Common myeloid progenitor, CD34-positive (primary cell): Measurements from ENCODE around the gene GNAO1.

Source experiments
- CTCF ChIA-PET: fragments of 350-600 bp; sonication (Branson Sonifier 250); formaldehyde crosslinking; loops from one replicate; lab custom pipeline; 2021; ENCODE audit warnings: antibody characterized with exemption; lab: Charles Lee
- POLR2A ChIA-PET: fragments of 350-600 bp; sonication (Branson Sonifier 250); formaldehyde crosslinking; loops from one replicate; lab custom pipeline; 2021; ENCODE audit warnings: antibody characterized with exemption; lab: Charles Lee
- DNase-seq, 3 donors: peaks; one replicate each; pipeline versions ENCODE4 v3.0.0 to v3.0.0-alpha.2; 2013
- H3K27ac ChIP-seq, 2 experiments: 1 replicate in 1 of 2; 2 replicates in 1 of 2; pipeline ENCODE4 v1.7.0; 2013; ENCODE audit warnings: inconsistent platforms in 2 of 2, low read length in 2 of 2, mild to moderate bottlenecking in 2 of 2, low read depth in 1 of 2, moderate library complexity in 1 of 2; ENCODE audit not compliant: severe bottlenecking in 2 of 2, insufficient read depth in 1 of 2, poor library complexity in 1 of 2
- H3K27me3 ChIP-seq, 5 experiments: replicated peaks in 2 of 5; 1 replicate in 3 of 5; 2 replicates in 2 of 5; pipeline versions ENCODE4 v1.6.1 to v1.7.0; 2013; ENCODE audit warnings: low read length in 4 of 5, mild to moderate bottlenecking in 2 of 5, moderate library complexity in 2 of 5, inconsistent platforms in 1 of 5; ENCODE audit not compliant: insufficient read depth in 5 of 5, control insufficient read depth in 4 of 5
- H3K36me3 ChIP-seq, 4 experiments: 1 replicate in 2 of 4; 2 replicates in 2 of 4; pipeline versions ENCODE4 v1.6.1 to v1.7.0; 2013; ENCODE audit warnings: low read length in 3 of 4, control low read depth in 1 of 4, mild to moderate bottlenecking in 1 of 4; ENCODE audit not compliant: control insufficient read depth in 4 of 4, insufficient read depth in 4 of 4
- H3K4me1 ChIP-seq, 4 experiments: 1 replicate in 3 of 4; 2 replicates in 1 of 4; pipeline versions ENCODE4 v1.6.1 to v1.7.1; 2013; ENCODE audit warnings: low read length in 3 of 4, mild to moderate bottlenecking in 3 of 4, control low read depth in 1 of 4, inconsistent platforms in 1 of 4, moderate library complexity in 1 of 4; ENCODE audit not compliant: control insufficient read depth in 4 of 4, insufficient read depth in 4 of 4; ENCODE audit errors: control extremely low read depth in 1 of 4
- H3K4me3 ChIP-seq, 7 experiments: 1 replicate in 4 of 7; 2 replicates in 3 of 7; pipeline versions ENCODE4 v1.5.1 to v1.7.0; 2013; ENCODE audit warnings: mild to moderate bottlenecking in 7 of 7, low read length in 6 of 7, moderate library complexity in 6 of 7, inconsistent platforms in 2 of 7, low read depth in 2 of 7, control low read depth in 1 of 7; ENCODE audit not compliant: insufficient read depth in 4 of 7, control insufficient read depth in 1 of 7; ENCODE audit errors: extremely low read depth in 1 of 7
- H3K9me3 ChIP-seq, 5 experiments: 1 replicate in 4 of 5; 2 replicates in 1 of 5; pipeline versions ENCODE4 v1.6.1 to v1.7.1; 2013; ENCODE audit warnings: low read length in 4 of 5, mild to moderate bottlenecking in 2 of 5, inconsistent platforms in 1 of 5, low read depth in 1 of 5, moderate library complexity in 1 of 5; ENCODE audit not compliant: control insufficient read depth in 4 of 5, insufficient read depth in 2 of 5; ENCODE audit errors: control extremely low read depth in 1 of 5
- WGBS: methylation state at CpG from one replicate; pipeline ENCODE4 v1.1.5; 2013; ENCODE audit not compliant: insufficient coverage; 5-methylcytosine and 5-hydroxymethylcytosine counted together

GNAO1 gene

DNA sequence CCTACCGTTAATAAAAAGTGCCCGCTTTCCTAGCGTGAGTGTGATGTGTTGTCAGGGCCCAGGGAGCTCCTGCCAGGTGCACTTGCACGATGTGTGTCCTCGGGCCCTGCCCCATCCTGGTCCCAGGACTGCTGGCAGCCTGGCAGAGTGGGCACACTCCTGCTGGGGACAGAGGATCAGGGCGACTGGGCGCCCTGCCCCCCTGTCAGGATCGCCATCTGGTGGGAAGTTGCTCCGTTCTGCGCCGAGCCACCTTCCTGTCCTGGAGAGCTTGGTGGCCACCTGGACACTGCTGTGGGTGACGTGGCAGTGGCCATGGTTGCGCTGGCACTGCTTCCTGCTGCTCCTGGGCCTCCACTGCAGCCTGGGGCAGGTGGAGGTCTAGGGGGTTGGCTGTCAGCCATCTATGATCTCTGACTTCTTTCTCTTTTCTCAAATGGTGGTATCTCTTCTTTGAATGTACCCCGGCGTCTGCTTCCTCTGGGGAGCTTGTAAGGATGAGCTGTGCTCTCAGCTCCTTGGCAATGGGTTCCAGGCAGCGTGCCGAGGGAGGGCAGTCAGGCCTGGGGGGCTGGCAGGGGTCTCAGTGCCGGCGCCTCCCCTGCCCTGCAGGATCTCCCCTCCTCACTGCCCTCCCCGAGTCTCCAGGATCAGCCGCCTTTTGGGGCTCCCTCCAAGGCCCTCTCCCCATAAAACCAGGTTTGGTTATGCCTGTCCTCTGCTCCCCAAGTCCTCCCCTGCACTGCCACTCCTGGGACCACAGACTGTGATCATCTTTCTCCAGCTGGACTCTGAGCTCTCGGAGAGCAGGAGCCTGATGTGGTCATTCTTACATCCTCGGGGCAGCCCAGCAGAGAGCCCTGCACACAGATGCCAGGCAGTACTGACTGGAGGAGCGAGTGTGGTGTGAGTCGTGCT, 157.1 kb downstream of the GNAO1 start:
- Histone ChIP-seq H3K9me3 (no peaks in the 10 kb centered on the region), H3K4me1 (no peaks in the 10 kb centered on the region), H3K4me3 (no peak overlapping the region), H3K27me3 (peaks cover 0 to 1% (median 0%) of the 10 kb centered on the region in 5 experiments), H3K36me3 (no peaks in the 10 kb centered on the region), H3K27ac (no peak overlapping the region)
- ChIA-PET CTCF (interaction anchor here (1.1 to 2.1 kb wide), 2 partner anchors 8 to 20 kb away, joined by 3 to 7 read pairs; no protein-coding TSS in a partner anchor), POLR2A (no interaction called here)
- DNase-seq, result no peak
- 92% methylated on average over 22 of the region's 25 CpGs for WGBS

DNA sequence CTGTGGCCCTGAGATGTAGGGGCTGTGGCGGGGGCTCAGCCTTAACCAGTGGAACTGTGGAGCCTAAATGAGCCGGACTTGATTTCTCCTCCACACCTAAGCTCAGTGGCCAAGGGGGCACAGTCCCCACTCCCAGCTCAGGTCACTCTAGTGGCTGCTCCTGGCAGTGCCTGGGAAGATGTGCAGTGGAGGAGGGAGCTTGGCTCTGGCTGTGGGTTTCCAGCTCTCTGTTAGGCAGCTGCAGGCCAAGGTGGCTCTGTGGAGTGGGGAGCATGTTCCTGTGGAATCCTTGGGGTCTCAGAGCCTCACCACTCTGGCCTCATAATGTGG, 157.8 kb downstream of the GNAO1 start:
- no peaks in the 10 kb centered on the region for H3K36me3 ChIP-seq
- no peaks in the 10 kb centered on the region for H3K4me1 ChIP-seq
- no peak overlapping the region for H3K4me3 ChIP-seq
- POLR2A ChIA-PET, result no interaction called here
- no peaks in the 10 kb centered on the region for H3K9me3 ChIP-seq
- H3K27ac ChIP-seq, result no peak overlapping the region
- peaks cover 0 to 1% (median 0%) of the 10 kb centered on the region in 5 experiments for H3K27me3 ChIP-seq
- CTCF ChIA-PET, result interaction anchor here (1.1 kb wide), 1 partner anchor 21 kb away, joined by 3 read pairs; no protein-coding TSS in a partner anchor
- DNase-seq, result no peak
- 88% methylated on average over 1 of the region's 2 CpGs for WGBS

DNA sequence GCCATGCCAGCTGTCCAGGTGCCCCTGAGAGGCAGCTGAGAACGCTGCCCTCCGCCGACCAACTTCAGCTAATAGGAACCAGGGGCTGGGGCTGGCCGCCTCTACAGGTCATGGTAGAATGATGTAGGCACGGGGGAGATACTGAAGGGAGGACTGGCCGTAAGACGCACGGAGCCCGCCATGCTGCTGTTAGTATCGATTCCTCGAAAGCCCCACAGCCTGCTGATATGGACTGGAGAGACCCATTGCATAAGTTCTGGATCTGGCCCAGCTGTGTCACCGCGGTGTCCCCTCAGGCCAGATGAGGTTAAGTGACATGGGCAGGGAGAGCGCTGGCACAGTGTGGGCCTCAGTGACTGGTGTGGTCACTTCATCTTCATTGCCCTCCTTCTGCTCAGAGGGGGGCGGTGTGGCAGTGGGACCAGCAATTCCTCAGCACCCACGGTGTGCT, 158.4 kb downstream of the GNAO1 start:
- Histone ChIP-seq H3K4me3 (no peak overlapping the region), H3K4me1 (no peaks in the 10 kb centered on the region), H3K36me3 (no peaks in the 10 kb centered on the region), H3K9me3 (no peaks in the 10 kb centered on the region), H3K27me3 (peaks cover 0 to 1% (median 0%) of the 10 kb centered on the region in 5 experiments), H3K27ac (no peak overlapping the region)
- DNase-seq, result no peak
- 94% methylated on average over 15 of the region's 16 CpGs for WGBS
- ChIA-PET POLR2A (no interaction called here), CTCF (interaction anchor here (1.1 kb wide), 1 partner anchor 21 kb away, joined by 3 read pairs; no protein-coding TSS in a partner anchor)

DNA sequence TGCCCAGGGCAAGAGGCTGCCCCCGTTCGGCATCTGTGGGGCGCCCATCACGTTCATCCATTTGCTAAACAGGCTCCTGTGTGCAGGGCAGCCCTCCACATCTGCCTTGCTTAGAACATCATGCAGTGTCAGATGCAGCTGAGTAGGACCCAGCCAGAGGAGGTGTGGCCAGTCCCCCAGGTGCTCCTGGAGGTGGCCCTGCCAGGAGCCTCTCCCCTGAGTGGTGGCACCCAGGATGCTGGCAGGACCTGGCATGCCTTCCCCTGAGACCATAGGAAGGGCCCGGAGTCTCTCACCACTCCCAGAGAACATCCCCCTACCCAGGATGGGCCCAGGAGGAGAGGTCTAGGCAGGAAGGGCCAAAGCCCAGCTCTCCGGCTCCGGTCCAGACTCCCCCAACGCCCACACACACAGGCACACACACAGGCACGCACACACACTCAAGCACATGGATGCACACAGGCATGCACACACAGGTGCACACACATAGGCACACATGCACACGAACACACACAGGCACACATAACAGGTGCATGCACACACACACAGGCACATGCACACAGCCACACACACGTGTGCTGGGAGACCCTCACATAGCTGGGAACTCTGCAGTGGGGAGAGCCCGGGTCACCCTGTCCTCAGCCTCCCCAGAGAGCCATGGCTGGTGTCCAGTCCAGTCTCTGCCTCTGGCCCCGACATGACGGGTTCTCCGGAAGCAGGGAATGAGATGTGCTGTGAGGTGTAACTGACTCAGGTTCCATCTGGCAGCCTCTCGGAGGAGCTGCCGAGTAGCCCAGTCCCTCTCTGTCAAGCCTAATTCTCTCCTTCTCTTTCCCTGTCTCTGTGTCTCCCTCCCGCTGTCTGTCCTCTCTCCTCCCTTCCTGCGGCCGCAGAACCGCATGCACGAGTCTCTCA, 159.5 kb downstream of the GNAO1 start:
- H3K36me3 ChIP-seq, result no peaks in the 10 kb centered on the region
- H3K27ac ChIP-seq, result no peak overlapping the region
- H3K9me3 ChIP-seq, result no peaks in the 10 kb centered on the region
- H3K4me1 ChIP-seq, result no peaks in the 10 kb centered on the region
- no peak overlapping the region for H3K4me3 ChIP-seq
- no peak for DNase-seq
- CTCF ChIA-PET, result no interaction called here
- POLR2A ChIA-PET, result no interaction called here
- peaks cover 0 to 1% (median 0%) of the 10 kb centered on the region in 5 experiments for H3K27me3 ChIP-seq
- WGBS, result 92% methylated on average over 18 of the region's 22 CpGs

DNA sequence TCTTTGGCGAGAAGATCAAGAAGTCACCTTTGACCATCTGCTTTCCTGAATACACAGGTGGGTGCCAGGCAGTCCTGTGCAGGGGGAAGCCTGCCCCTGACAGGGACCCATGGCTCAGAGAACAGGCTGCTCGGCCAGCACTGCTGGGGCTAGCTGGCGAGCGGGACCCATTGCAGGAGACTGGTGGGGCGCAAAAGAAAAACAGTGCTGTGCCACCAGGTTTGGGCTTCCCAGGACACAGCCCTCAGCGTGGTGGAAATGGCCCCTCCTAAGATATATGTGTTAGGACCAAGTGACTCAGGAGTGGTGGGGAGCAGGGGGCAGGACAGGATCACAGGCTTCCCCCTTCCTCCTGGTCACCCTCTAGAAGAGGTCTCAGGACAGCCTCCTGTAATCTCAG, 160.2 kb downstream of the GNAO1 start:
- no peak overlapping the region for H3K4me3 ChIP-seq
- H3K27me3 ChIP-seq, result peaks cover 0 to 1% (median 0%) of the 10 kb centered on the region in 5 experiments
- no peak overlapping the region for H3K27ac ChIP-seq
- WGBS, result 98% methylated on average over 6 of the region's 6 CpGs
- DNase-seq, result no peak
- ChIA-PET POLR2A (no interaction called here), CTCF (no interaction called here)
- H3K9me3 ChIP-seq, result no peaks in the 10 kb centered on the region
- peaks cover 0 to 6% (median 5%) of the 10 kb centered on the region in 4 experiments for H3K4me1 ChIP-seq
- H3K36me3 ChIP-seq, result no peaks in the 10 kb centered on the region

DNA sequence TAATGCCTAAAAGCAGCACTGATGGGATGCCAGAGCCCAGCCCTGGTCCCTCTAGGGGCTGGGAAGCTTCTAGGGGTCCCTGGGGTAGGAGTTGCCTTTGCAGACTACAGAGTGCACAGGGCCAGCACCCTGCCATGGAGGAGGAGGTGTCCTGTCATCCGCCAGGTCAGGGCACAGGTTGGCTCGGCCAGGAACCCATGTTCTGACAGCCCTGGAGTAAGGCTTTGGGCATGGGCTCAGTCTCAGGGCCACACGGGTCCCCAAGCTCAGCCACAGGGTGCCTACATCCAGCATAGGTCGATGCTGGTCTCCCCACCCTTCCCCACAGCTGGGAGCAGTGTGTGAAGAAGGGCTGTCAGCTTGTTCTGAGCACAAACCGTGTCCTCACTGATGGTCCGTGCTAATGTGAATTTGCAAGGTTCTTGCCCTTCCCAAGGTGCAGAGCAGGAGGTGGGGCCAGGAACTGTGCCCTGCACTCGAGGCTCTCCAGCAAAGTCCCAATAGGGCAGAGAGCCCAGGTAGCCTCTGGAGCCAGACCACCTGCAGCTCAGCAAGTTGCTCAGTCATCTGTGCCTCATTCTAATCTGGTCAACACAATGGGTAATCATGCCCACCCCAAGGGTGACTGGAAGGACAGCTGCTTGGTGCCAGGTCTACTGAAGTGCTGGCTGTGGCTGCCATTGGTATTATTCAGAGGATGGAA, 161.2 kb downstream of the GNAO1 start:
- CTCF ChIA-PET, result no interaction called here
- Histone ChIP-seq H3K27me3 (peaks cover 0 to 1% (median 0%) of the 10 kb centered on the region in 5 experiments), H3K4me3 (no peak overlapping the region), H3K36me3 (no peaks in the 10 kb centered on the region), H3K9me3 (no peaks in the 10 kb centered on the region), H3K27ac (no peak overlapping the region), H3K4me1 (peaks cover 5 to 15% (median 10%) of the 10 kb centered on the region in 4 experiments)
- DNase-seq, result no peak
- POLR2A ChIA-PET, result no interaction called here
- 94% methylated on average over 7 of the region's 7 CpGs for WGBS
